Ovary (tissue), 9 donors: ENCODE results near the gene NUMA1. TPM values are rescaled to one million over a fixed set of nuclear protein-coding genes. Genes with fewer than 3 reads are reported as not detected.

ENCODE experiments used
- DNase-seq, 5 donors: peaks; one replicate each; pipeline ENCODE4 v3.0.0-alpha.2; 2019 to 2020
- H3K27ac ChIP-seq, 2 donors: fragments of 200-600 bp; one replicate each; pipeline versions ENCODE4 v1.5.1 to v1.8.0; 2019 to 2022
- H3K27me3 ChIP-seq: fragments of 200-600 bp; one replicate; pipeline ENCODE4 v1.8.0; 2022
- H3K36me3 ChIP-seq: fragments of 200-600 bp; sonication (generic); one replicate; pipeline ENCODE4 v1.5.1; 2019
- H3K4me1 ChIP-seq: one replicate; pipeline ENCODE4 v1.8.1; 2013; ENCODE audit warnings: mild to moderate bottlenecking, moderate library complexity; ENCODE audit not compliant: insufficient read depth
- H3K4me3 ChIP-seq: fragments of 200-600 bp; sonication (generic); one replicate; pipeline ENCODE4 v1.5.1; 2017
- H3K9me3 ChIP-seq, 2 donors: fragments of 200-600 bp in 1 of 2; sonication (generic) in 1 of 2; one replicate each; pipeline versions ENCODE4 v1.5.1 to v1.8.1; 2013 to 2019; ENCODE audit warnings: mild to moderate bottlenecking in 1 of 2, moderate library complexity in 1 of 2
- EP300 ChIP-seq: sonication (generic); formaldehyde crosslinking; IDR thresholded peaks from one replicate; pipeline ENCODE4 v1.6.1; 2017; ENCODE audit warnings: antibody characterized with exemption
- POLR2A ChIP-seq: fragments of 450-650 bp; IDR thresholded peaks from one replicate; pipeline ENCODE4 v1.6.1; 2017; ENCODE audit warnings: antibody characterized with exemption, mild to moderate bottlenecking, moderate library complexity
- WGBS, 3 donors: extraction: QIAGEN DNeasy Blood & Tissue Kit in 1 of 3; methylation state at CpG; one replicate each; pipeline versions ENCODE4 v1.1.5 to v1.1.7; 2013 to 2017; 5-methylcytosine and 5-hydroxymethylcytosine counted together
- intact Hi-C, 4 donors: fragments of 100-400 bp; cut with DNase I; formaldehyde crosslinking; loops; one replicate each; pipeline versions ENCODE4 v1.11.0 to v1.15.1; 2022 to 2023
- polyA plus RNA-seq, 2 donors: library from polyadenylated mRNA; stranded (reverse); fragments of 200-250 nt in 1 of 2; fragments of 350-450 nt in 1 of 2; fragmentation: Illumina TruSeq in 1 of 2; extraction: RNeasy Lipid Tissue Mini Kit (QIAGEN cat#74804) in 1 of 2; gene quantifications; one replicate each; pipeline ENCODE4 v1.2.3, GENCODE V29; 2013 to 2014
- total RNA-seq, 7 donors: library from RNA; depleted of rRNA in 2 of 7; stranded (reverse); fragments of >200 nt in 2 of 7; fragmentation: NEBNext Ultra II Directional in 3 of 7; extraction: Animal tissue kit (Norgen Biotek cat#: 25700) in 3 of 7; gene quantifications; one replicate each; pipeline versions ENCODE4 v1.1.0 to v1.2.4, GENCODE V29; 2016 to 2023
- TF ChIP-seq, protein P1 (sequence below), 3 donors: fragments of 450-650 bp in 2 of 3; fragments of 200-600 bp in 1 of 3; IDR thresholded peaks; one replicate each; pipeline versions ENCODE4 v1.5.1 to v1.8.0; 2016 to 2022; ENCODE audit warnings: antibody characterized with exemption in 3 of 3, mild to moderate bottlenecking in 1 of 3
- donor health status: DM: no; HTN: no; CAD: no; lungs with moderate emphysema.
- donor health status: DM: no; HTN: no; CAD: no.
- donor health status: Bipolar disorder and iron deficiency.
- donor health status: DM: yes; HTN: yes; CAD: no.
- donor health status: DM: no; HTN: no; CAD: no.
- donor health status: DM: yes; HTN: yes; CAD: no.

Gene NUMA1
- total and polyA plus RNA-seq, 9 donors: 156 to 270 (median 235) TPM

DNA sequence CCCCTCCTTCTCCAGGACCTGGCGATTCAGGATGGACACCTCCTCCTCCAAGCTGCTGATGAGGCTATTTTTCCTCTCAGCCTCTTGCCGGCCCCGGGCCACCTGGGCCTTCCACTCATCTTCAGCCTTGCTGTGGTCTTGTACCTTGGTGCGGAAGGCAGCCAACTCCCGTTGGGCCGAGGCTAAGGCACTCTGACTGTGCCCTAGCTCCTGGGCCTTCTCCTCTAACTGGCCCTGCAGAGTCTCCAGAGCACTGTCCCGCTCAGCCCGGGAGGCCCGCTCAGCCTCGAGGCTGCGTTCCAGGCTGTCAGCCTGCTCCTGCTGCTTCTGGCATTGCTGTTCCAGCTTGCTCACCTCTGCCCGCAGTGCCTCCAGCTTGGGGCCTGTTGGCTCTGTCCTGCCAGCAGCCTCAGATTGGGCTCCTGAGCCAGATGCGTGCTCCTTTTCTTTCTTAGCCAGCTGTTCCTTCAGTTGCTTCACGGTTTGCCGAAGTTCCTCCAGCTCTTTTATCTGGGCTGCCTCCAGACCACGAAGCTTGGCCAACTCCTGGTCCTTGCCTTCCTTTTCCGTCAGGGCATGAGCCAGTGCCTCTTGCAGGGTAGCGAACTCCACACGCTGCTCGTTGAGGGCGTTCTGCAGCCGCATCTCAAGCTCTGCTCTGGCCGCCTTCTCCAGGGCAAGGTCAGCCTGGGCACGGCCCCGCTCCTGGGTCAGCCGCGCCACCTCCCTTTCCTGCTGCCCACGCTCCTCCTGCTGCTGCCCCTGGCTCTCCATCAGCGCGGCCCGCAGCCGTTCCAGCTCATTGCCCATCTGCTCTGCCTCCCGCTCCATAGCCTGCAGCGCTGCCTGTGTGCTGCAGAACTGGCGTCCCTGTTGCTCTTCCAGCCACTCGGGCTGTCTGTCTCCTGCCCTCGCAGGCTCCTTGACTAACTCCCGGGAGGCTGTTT, 66.3 kb downstream of the NUMA1 start:
- DNase-seq: peak in 1 of 5 donors; percentile 47
- TF ChIP-seq EP300 (no peak), POLR2A (no peak)
- TF ChIP-seq, protein P1, sequence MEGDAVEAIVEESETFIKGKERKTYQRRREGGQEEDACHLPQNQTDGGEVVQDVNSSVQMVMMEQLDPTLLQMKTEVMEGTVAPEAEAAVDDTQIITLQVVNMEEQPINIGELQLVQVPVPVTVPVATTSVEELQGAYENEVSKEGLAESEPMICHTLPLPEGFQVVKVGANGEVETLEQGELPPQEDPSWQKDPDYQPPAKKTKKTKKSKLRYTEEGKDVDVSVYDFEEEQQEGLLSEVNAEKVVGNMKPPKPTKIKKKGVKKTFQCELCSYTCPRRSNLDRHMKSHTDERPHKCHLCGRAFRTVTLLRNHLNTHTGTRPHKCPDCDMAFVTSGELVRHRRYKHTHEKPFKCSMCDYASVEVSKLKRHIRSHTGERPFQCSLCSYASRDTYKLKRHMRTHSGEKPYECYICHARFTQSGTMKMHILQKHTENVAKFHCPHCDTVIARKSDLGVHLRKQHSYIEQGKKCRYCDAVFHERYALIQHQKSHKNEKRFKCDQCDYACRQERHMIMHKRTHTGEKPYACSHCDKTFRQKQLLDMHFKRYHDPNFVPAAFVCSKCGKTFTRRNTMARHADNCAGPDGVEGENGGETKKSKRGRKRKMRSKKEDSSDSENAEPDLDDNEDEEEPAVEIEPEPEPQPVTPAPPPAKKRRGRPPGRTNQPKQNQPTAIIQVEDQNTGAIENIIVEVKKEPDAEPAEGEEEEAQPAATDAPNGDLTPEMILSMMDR (IDR thresholded peaks at IDR 0.05): no peak
- WGBS, 3 donors: 55 to 65% (median 56%) methylated on average over 38 of the region's 38 CpGs
- Histone ChIP-seq H3K36me3 (no peaks in the 10 kb centered on the region), H3K27ac (no peak overlapping the region), H3K27me3 (no peaks in the 10 kb centered on the region), H3K4me1 (peaks cover 9% of the 10 kb centered on the region), H3K9me3 (no peaks in the 10 kb centered on the region), H3K4me3 (no peak overlapping the region)
- intact Hi-C loops: no loop called here

DNA sequence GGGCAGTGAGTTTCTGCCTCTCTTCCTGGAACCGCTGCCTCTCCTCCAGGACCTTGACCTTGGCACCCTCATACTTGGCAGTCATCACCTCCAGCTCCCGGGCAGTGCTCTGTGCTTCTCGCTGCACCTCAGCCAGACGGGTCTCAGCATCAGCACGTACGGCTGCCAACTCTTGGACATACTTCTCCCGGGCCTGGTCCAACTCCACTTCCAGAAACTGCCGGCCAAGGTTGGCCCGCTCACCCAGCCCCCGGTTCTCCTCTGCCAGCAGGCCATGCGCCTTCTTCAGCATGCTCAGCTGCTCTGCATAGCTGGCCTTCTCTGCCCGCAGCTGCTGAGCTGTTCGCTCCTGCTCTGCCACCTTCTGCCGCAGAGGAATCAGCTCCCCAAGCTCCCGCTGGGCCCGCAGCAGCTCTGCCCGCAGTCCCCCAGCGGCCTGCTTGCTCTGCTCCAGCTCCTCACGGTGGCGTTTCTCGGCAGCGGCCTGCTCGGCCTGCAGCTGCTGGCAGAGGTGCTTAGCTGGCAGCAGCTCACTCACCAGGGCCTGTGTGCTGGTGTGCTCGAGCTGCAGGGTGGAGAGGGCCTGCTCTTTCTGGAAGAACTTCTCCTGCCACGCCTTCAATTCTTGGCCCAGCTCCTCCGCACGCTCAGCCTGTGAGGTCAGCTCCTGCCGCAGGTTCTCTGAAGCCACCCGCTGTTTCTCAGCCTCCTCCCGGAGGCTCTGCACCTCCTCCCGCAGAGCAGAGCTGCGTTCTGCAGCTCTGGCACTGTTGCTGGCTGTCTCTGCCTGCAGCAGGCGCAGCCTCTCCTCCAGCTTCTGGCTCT, 67.2 kb downstream of the NUMA1 start:
- H3K36me3 ChIP-seq: no peaks in the 10 kb centered on the region
- 15 to 20% (median 16%) methylated on average over 33 of the region's 33 CpGs for WGBS, 3 donors
- H3K9me3 ChIP-seq: no peaks in the 10 kb centered on the region
- H3K4me1 ChIP-seq: peaks cover 9% of the 10 kb centered on the region
- peak overlapping the region in 1 of 2 donors; percentile 30 for H3K27ac ChIP-seq
- H3K4me3 ChIP-seq: no peak overlapping the region
- TF ChIP-seq, protein P1 (IDR thresholded peaks at IDR 0.05): no peak
- no peak for TF ChIP-seq POLR2A
- H3K27me3 ChIP-seq: no peaks in the 10 kb centered on the region
- DNase-seq: peak; percentile 61 to 87 (median 74)
- intact Hi-C loops: no loop called here

DNA sequence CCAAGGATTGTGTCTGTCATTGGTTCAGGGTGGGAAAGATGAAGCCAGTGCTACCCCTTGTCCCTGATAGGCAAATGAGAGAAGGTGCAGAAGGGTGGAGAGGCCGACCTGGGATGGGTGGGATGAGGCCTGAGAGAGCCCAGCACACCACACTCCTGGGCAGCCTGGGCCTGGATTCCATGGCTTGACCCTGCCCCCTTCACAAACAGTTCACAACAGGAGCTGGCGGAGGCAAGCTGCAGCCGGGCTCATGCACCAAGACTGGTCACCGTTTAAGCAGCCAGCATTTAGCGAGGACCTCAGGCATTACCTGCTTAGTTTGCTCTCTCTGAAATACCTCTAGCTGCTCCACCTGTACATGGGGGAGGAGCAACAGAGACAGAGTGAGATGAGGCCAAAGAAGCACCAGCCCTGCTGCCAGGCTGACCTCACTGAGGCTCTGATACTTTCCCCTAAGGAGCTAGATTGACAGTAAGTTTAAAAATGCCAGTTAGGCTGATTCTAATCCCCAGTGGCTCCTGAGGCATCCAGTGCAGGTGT, 68.2 kb downstream of the NUMA1 start:
- no peak for DNase-seq
- WGBS, 3 donors: 67 to 79% (median 68%) methylated on average over 5 of the region's 5 CpGs
- H3K4me1 ChIP-seq: peaks cover 9% of the 10 kb centered on the region
- intact Hi-C loops: no loop called here
- H3K4me3 ChIP-seq: no peak overlapping the region
- H3K36me3 ChIP-seq: no peaks in the 10 kb centered on the region
- no peaks in the 10 kb centered on the region for H3K27me3 ChIP-seq
- no peaks in the 10 kb centered on the region for H3K9me3 ChIP-seq
- H3K27ac ChIP-seq: no peak overlapping the region
- no peak for TF ChIP-seq EP300
- TF ChIP-seq POLR2A: no peak
- TF ChIP-seq, protein P1 (IDR thresholded peaks at IDR 0.05): no peak

DNA sequence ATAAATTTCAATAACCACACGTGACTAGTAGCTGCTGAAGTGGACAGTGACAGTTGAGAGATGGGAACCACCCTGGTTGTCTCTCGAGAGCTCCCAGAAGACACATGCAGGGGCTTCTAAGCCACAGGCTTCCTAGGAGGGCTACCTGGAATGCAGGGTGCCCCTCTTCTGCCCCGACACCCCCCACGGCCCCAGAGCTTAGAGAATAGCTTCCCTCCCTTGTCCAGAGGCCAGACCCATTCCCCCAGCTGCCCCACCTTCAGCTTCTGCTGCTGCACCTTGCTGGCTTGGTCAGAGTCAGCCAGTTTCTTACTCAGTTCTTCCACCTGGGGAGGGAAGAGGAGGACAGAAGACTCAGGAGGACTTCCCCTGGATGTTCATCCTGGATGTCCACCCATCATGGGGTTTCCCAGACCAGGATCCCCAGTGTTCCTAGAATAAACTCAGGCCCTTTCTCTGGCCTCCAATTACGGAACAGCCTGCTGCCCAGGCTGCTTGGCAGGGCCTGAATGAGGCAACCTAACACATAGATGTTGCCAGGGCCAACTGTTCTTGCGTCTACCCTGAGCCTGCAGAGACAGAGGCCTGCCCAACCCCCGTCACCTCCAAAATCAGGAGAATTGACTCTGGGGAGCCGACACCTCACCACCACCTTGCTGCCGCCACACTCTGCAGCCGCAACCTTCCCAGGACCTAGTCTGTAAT, 69.7 kb downstream of the NUMA1 start:
- Histone ChIP-seq H3K4me1 (peaks cover 9% of the 10 kb centered on the region), H3K27me3 (no peaks in the 10 kb centered on the region), H3K4me3 (no peak overlapping the region), H3K36me3 (no peaks in the 10 kb centered on the region), H3K27ac (no peak overlapping the region), H3K9me3 (no peaks in the 10 kb centered on the region)
- DNase-seq: no peak
- intact Hi-C loops: no loop called here
- 87 to 89% (median 87%) methylated on average over 10 of the region's 10 CpGs for WGBS, 3 donors
- TF ChIP-seq, protein P1 (IDR thresholded peaks at IDR 0.05): no peak
- TF ChIP-seq EP300 (no peak), POLR2A (no peak)
